HepG2 (cell line): Measurements from ENCODE around the gene TSKU. TPM values are rescaled to one million over a fixed set of nuclear protein-coding genes. Genes with fewer than 3 reads are reported as not detected.

Experiments
- ATAC-seq: fragments of 200-7000 bp; cut with Tn5 transposase; 3 replicates; pipeline ENCODE4 v1.9.1; 2020; ENCODE audit warnings: mild to moderate bottlenecking, moderate library complexity
- BruUV-seq: library from RNA; stranded (reverse); fragments of 400-500 nt; replicated peaks from 2 replicates; lab custom pipeline; 2021; lab: Mats Ljungman, UMichigan
- CTCF ChIA-PET: fragments of 300-600 bp; formaldehyde crosslinking; extraction: SDS; loops from one replicate; lab custom pipeline; 2021; ENCODE audit warnings: low total read pairs, inconsistent platforms, low intra/inter-chr PET ratio; lab: Yijun Ruan, JAX
- POLR2A ChIA-PET: fragments of 350-600 bp; sonication (Branson Sonifier 250); formaldehyde crosslinking; loops from one replicate; lab custom pipeline; 2020; ENCODE audit warnings: antibody characterized with exemption, inconsistent platforms; lab: Yijun Ruan, JAX
- DNase-seq: peaks from one replicate; pipeline ENCODE4 v3.0.0-alpha.2; 2015; ENCODE audit warnings: low spot score
- FAIRE-seq: peaks from 3 replicates; lab custom pipeline; 2011; peaks lifted over from hg19 to GRCh38; lab: Jason Lieb, UNC
- H2AFZ ChIP-seq: one replicate; pipeline ENCODE4 v1.6.1; 2011; ENCODE audit warnings: low read length, inconsistent platforms
- H3K27ac ChIP-seq: fragments of 300-600 bp; 3 replicates; pipeline ENCODE4 v1.8.0; 2011; ENCODE audit warnings: mixed run types, mild to moderate bottlenecking, mixed read lengths, low read length, inconsistent platforms; ENCODE audit not compliant: insufficient read depth; ENCODE audit errors: extremely low read length
- H3K27me3 ChIP-seq, 2 experiments: fragments of 200-600 bp in 1 of 2; 2 replicates in 1 of 2; 3 replicates in 1 of 2; pipeline versions ENCODE4 v1.6.0 to v1.8.0; 2011; ENCODE audit warnings: low read length in 2 of 2, mild to moderate bottlenecking in 2 of 2, moderate library complexity in 2 of 2, inconsistent platforms in 1 of 2; ENCODE audit not compliant: insufficient read depth in 2 of 2, control insufficient read depth in 1 of 2
- H3K36me3 ChIP-seq, 2 experiments: fragments of 200-600 bp in 1 of 2; replicated peaks in 1 of 2; 2 replicates in 1 of 2; 3 replicates in 1 of 2; pipeline versions ENCODE4 v1.5.1 to v1.8.0; 2011; ENCODE audit warnings: low read length in 2 of 2, inconsistent platforms in 1 of 2; ENCODE audit not compliant: insufficient read depth in 2 of 2, control insufficient read depth in 1 of 2
- H3K4me1 ChIP-seq: 2 replicates; pipeline ENCODE4 v1.5.1; 2012; ENCODE audit warnings: low read length, inconsistent platforms; ENCODE audit not compliant: insufficient read depth
- H3K4me2 ChIP-seq: 2 replicates; pipeline ENCODE4 v1.6.0; 2011; ENCODE audit warnings: low read depth, low read length, inconsistent platforms
- H3K4me3 ChIP-seq, 3 experiments: fragments of 200-600 bp in 1 of 3; sonication (generic), shearing (Covaris generic) in 1 of 3; replicated peaks in 1 of 3; 2 replicates each; pipeline ENCODE4 v1.5.1; 2011 to 2016; ENCODE audit warnings: low read length in 3 of 3, inconsistent platforms in 2 of 3, low read depth in 2 of 3, mild to moderate bottlenecking in 2 of 3, control low read depth in 1 of 3, mixed read lengths in 1 of 3; ENCODE audit not compliant: insufficient read depth in 1 of 3
- H3K79me2 ChIP-seq: one replicate; pipeline ENCODE4 v1.6.1; 2011; ENCODE audit warnings: low read length, inconsistent platforms; ENCODE audit not compliant: insufficient read depth
- H3K9ac ChIP-seq: 2 replicates; pipeline ENCODE4 v1.6.0; 2011; ENCODE audit warnings: mild to moderate bottlenecking, low read depth, low read length, inconsistent platforms; ENCODE audit not compliant: insufficient read depth
- H3K9me3 ChIP-seq: 2 replicates; pipeline ENCODE4 v1.5.1; 2012; ENCODE audit warnings: mild to moderate bottlenecking, low read length
- H4K20me1 ChIP-seq: 2 replicates; pipeline ENCODE4 v1.6.0; 2011; ENCODE audit warnings: inconsistent platforms, mild to moderate bottlenecking, low read length, moderate library complexity; ENCODE audit not compliant: insufficient read depth
- BCL6 ChIP-seq: IDR thresholded peaks from 2 replicates; pipeline ENCODE4 v1.6.1; 2016; ENCODE audit warnings: missing genetic modification reagents, missing compliant biosample characterization
- HOXA5 ChIP-seq: sonication (generic); formaldehyde crosslinking; IDR thresholded peaks from 2 replicates; pipeline ENCODE4 v1.4.0; 2020; ENCODE audit warnings: missing genetic modification reagents
- LRRFIP1 ChIP-seq: sonication (generic); formaldehyde crosslinking; conservative IDR thresholded peaks from 2 replicates; pipeline ENCODE4 v1.4.0; 2020; ENCODE audit warnings: missing genetic modification reagents
- REL ChIP-seq: sonication (generic); formaldehyde crosslinking; conservative IDR thresholded peaks from 2 replicates; pipeline ENCODE4 v1.8.0; 2022; ENCODE audit warnings: mild to moderate bottlenecking, missing genetic modification reagents, moderate library complexity
- SRF ChIP-seq: IDR thresholded peaks from 2 replicates; pipeline ENCODE4 v1.6.1; 2011; ENCODE audit warnings: mild to moderate bottlenecking, low read depth, low read length, moderate library complexity
- TFAP4 ChIP-seq: sonication (generic); IDR thresholded peaks from 2 replicates; pipeline ENCODE4 v1.6.1; 2016; ENCODE audit warnings: low read depth, borderline replicate concordance
- TMF1 ChIP-seq: sonication (generic); formaldehyde crosslinking; IDR thresholded peaks from 2 replicates; pipeline ENCODE4 v1.8.1; 2022; ENCODE audit warnings: low read depth, missing genetic modification reagents
- ZBTB21 ChIP-seq: sonication (generic); formaldehyde crosslinking; IDR thresholded peaks from 2 replicates; pipeline ENCODE4 v1.4.0; 2020; ENCODE audit warnings: missing genetic modification reagents
- ZFP36L1 ChIP-seq: sonication (generic); formaldehyde crosslinking; IDR thresholded peaks from 2 replicates; pipeline ENCODE4 v1.8.0; 2022; ENCODE audit warnings: mild to moderate bottlenecking, missing genetic modification reagents, moderate library complexity
- ZMAT5 ChIP-seq: sonication (generic); formaldehyde crosslinking; IDR thresholded peaks from 2 replicates; pipeline ENCODE4 v1.5.0; 2020; ENCODE audit warnings: mild to moderate bottlenecking, low read depth, missing genetic modification reagents, borderline replicate concordance
- WGBS: methylation state at CpG from one replicate; pipeline ENCODE4 v1.1.6; 2017; ENCODE audit warnings: low lambda C conversion rate; 5-methylcytosine and 5-hydroxymethylcytosine counted together
- in situ Hi-C: cut with HindIII; loops from 2 replicates; pipeline ENCODE4 v1.10.0; 2017; ENCODE audit warnings: low pct_unique_long_range_greater_than_20kb; ENCODE audit not compliant: extremely low pct_ligation_motif_present
- intact Hi-C: fragments of 100-400 bp; cut with micrococcal nuclease; formaldehyde crosslinking; loops from one replicate; pipeline ENCODE4 v1.10.0; 2022; ENCODE audit not compliant: unreplicated experiment
- polyA plus RNA-seq, 8 experiments: library from polyadenylated mRNA; depleted of rRNA in 3 of 8; stranded (reverse) in 7 of 8; unstranded in 1 of 8; fragments of >200 nt; fragmentation: Illumina TruSeq in 4 of 8; extraction: Trizol in 4 of 8; gene quantifications; 2 replicates each; pipeline versions ENCODE4 v1.2.1 to v1.2.3, GENCODE V29; 2011 to 2016; ENCODE audit warnings: low read depth in 4 of 8, missing spikeins in 1 of 8, mixed read lengths in 1 of 8; ENCODE audit not compliant: insufficient read depth in 1 of 8
- total RNA-seq, 5 experiments: library from RNA; depleted of rRNA; stranded (reverse); fragments of >200 nt; fragmentation: Illumina TruSeq; extraction: Trizol; gene quantifications; 2 replicates each; pipeline ENCODE4 v1.2.3, GENCODE V29; 2016; ENCODE audit warnings: low read depth in 1 of 5

Gene TSKU
- total and polyA plus RNA-seq, 2 of the 13 experiments (the other 11 are each of a cell fraction or from before 2014, with no cell fraction given): 20.3 to 21.4 TPM

GRCh38 chr11:76745561-76746207, 37.5 kb upstream of the TSKU start (continued):
- no peak for TF ChIP-seq LRRFIP1
- no peak for TF ChIP-seq HOXA5 (CRISPR knock-in tag)
- no peak for TF ChIP-seq TMF1 (CRISPR knock-in tag)
- no peak for TF ChIP-seq ZFP36L1 (CRISPR knock-in tag)
- no peak for TF ChIP-seq ZBTB21
- no peak for TF ChIP-seq ZMAT5 (CRISPR knock-in tag)
- TF ChIP-seq BCL6 (CRISPR knock-in tag): no peak

- H3K4me2 ChIP-seq: no peak overlapping the region
- H3K4me3 ChIP-seq: no peak overlapping the region
- ChIA-PET POLR2A (no interaction called here), CTCF (no interaction called here)
- WGBS: 75% methylated on average over 8 of the region's 8 CpGs
- H3K79me2 ChIP-seq: no peaks in the 10 kb centered on the region
- no peaks in the 10 kb centered on the region for H3K9me3 ChIP-seq
- H3K4me1 ChIP-seq: peaks cover 35% of the 10 kb centered on the region
- H2AFZ ChIP-seq: no peak overlapping the region
- no peaks in the 10 kb centered on the region for H4K20me1 ChIP-seq
- TF ChIP-seq TFAP4 (no peak), SRF (peak; percentile 84), REL (CRISPR knock-in tag) (no peak)
- TF ChIP-seq, all 625 proteins: peak for 1
- in situ Hi-C loops (loop anchor here (10.0 kb wide), 1 partner anchor 47 kb away; no protein-coding TSS in a partner anchor), intact Hi-C loops (no loop called here)
- Histone ChIP-seq H3K27ac (no peak overlapping the region), H3K27me3 (peaks cover 3% of the 10 kb centered on the region in 2 experiments; a peak in 2 of 5 replicates), H3K9ac (no peak overlapping the region), H3K36me3 (no peaks in the 10 kb centered on the region)
- FAIRE-seq (no peak), DNase-seq (no peak), ATAC-seq (no peak)
- BruUV-seq: no TSS peak
These were observed 35.8 kb upstream of the TSKU start for GRCh38 chr11:76747153-76747914.
